IMR-90 (cell line): ENCODE results near the gene ETV3L. TPM values are rescaled to one million over a fixed set of nuclear protein-coding genes. Genes with fewer than 3 reads are reported as not detected.

Experiments
- ATAC-seq: fragments of 200-7000 bp; cut with Tn5 transposase; 2 replicates; pipeline ENCODE4 v1.9.1; 2020; ENCODE audit warnings: low read depth, mild to moderate bottlenecking, moderate library complexity
- BruUV-seq: library from RNA; stranded (reverse); fragments of 400-500 nt; replicated peaks from 2 replicates; lab custom pipeline; 2021; lab: Mats Ljungman, UMichigan
- CTCF ChIA-PET: fragments of 300-600 bp; formaldehyde crosslinking; extraction: SDS; loops from one replicate; lab custom pipeline; 2021; ENCODE audit warnings: antibody characterized with exemption; lab: Yijun Ruan, JAX
- POLR2A ChIA-PET: fragments of 300-600 bp; sonication (Branson Sonifier 250); formaldehyde crosslinking; loops from one replicate; lab custom pipeline; 2022; ENCODE audit warnings: antibody characterized with exemption; ENCODE audit not compliant: unreplicated experiment; lab: Charles Lee
- DNase-seq: peaks from one replicate; pipeline ENCODE4 v3.0.0; 2013
- H2AFZ ChIP-seq: replicated peaks from 2 replicates; pipeline ENCODE3; 2013; ENCODE audit warnings: low read length, mild to moderate bottlenecking; ENCODE audit not compliant: poor library complexity
- H2AK5ac ChIP-seq: 2 replicates; pipeline ENCODE4 v1.6.1; 2013; ENCODE audit warnings: low read depth, low read length, inconsistent platforms
- H2AK9ac ChIP-seq: replicated peaks from 2 replicates; pipeline ENCODE3; 2013; ENCODE audit warnings: mild to moderate bottlenecking, low read depth, low read length, moderate library complexity; ENCODE audit not compliant: poor library complexity
- H2BK120ac ChIP-seq: 2 replicates; pipeline ENCODE4 v1.6.1; 2013; ENCODE audit warnings: low read depth, low read length, inconsistent platforms
- H2BK15ac ChIP-seq: 3 replicates; pipeline ENCODE4 v1.6.1; 2013; ENCODE audit warnings: low read depth, low read length, inconsistent platforms
- H2BK20ac ChIP-seq: 2 replicates; pipeline ENCODE4 v1.6.1; 2013; ENCODE audit warnings: low read depth, mild to moderate bottlenecking, inconsistent platforms, low read length, moderate library complexity
- H2BK5ac ChIP-seq: 2 replicates; pipeline ENCODE4 v1.6.1; 2013; ENCODE audit warnings: mild to moderate bottlenecking, low read depth, low read length, inconsistent platforms; ENCODE audit not compliant: poor library complexity, severe bottlenecking
- H3K14ac ChIP-seq: replicated peaks from 2 replicates; pipeline ENCODE4 v1.6.1; 2013; ENCODE audit warnings: low read depth, low read length, inconsistent platforms
- H3K18ac ChIP-seq: 2 replicates; pipeline ENCODE4 v1.6.1; 2013; ENCODE audit warnings: low read depth, low read length, control low read depth
- H3K23ac ChIP-seq: 2 replicates; pipeline ENCODE4 v1.6.1; 2013; ENCODE audit warnings: low read depth, low read length, inconsistent platforms
- H3K27ac ChIP-seq: 2 replicates; pipeline ENCODE4 v1.5.1; 2013; ENCODE audit warnings: mild to moderate bottlenecking, control low read depth, low read length; ENCODE audit not compliant: insufficient read depth
- H3K27me3 ChIP-seq: 2 replicates; pipeline ENCODE4 v1.6.1; 2013; ENCODE audit warnings: low read length; ENCODE audit not compliant: control insufficient read depth, insufficient read depth
- H3K36me3 ChIP-seq: 2 replicates; pipeline ENCODE4 v1.6.1; 2013; ENCODE audit warnings: low read length, mixed read lengths; ENCODE audit not compliant: control insufficient read depth, insufficient read depth
- H3K4ac ChIP-seq: 2 replicates; pipeline ENCODE4 v1.6.1; 2013; ENCODE audit warnings: low read depth, low read length, inconsistent platforms
- H3K4me1 ChIP-seq: 2 replicates; pipeline ENCODE4 v1.6.1; 2013; ENCODE audit warnings: low read length, mixed read lengths; ENCODE audit not compliant: control insufficient read depth, insufficient read depth
- H3K4me2 ChIP-seq: 2 replicates; pipeline ENCODE4 v1.6.1; 2013; ENCODE audit warnings: low read depth, mild to moderate bottlenecking, control low read depth, low read length, moderate library complexity
- H3K4me3 ChIP-seq: 2 replicates; pipeline ENCODE4 v1.5.1; 2013; ENCODE audit warnings: low read depth, mild to moderate bottlenecking, control low read depth, low read length, moderate library complexity; ENCODE audit not compliant: insufficient read depth
- H3K56ac ChIP-seq: 2 replicates; pipeline ENCODE4 v1.6.1; 2013; ENCODE audit warnings: low read length, inconsistent platforms; ENCODE audit not compliant: insufficient read depth; ENCODE audit errors: extremely low read depth
- H3K79me1 ChIP-seq, 2 experiments: 2 replicates each; pipeline ENCODE4 v1.6.1; 2013; ENCODE audit warnings: low read length in 2 of 2, inconsistent platforms in 1 of 2, low read depth in 1 of 2
- H3K9ac ChIP-seq: 2 replicates; pipeline ENCODE4 v1.6.1; 2013; ENCODE audit warnings: low read depth, low read length, control low read depth
- H3K9me1 ChIP-seq: 2 replicates; pipeline ENCODE4 v1.6.1; 2013; ENCODE audit warnings: low read length, inconsistent platforms; ENCODE audit not compliant: insufficient read depth
- H3K9me3 ChIP-seq: 2 replicates; pipeline ENCODE4 v1.6.1; 2013; ENCODE audit warnings: low read length; ENCODE audit not compliant: control insufficient read depth, insufficient read depth
- H4K20me1 ChIP-seq: 2 replicates; pipeline ENCODE4 v1.6.1; 2013; ENCODE audit warnings: low read length, inconsistent platforms; ENCODE audit not compliant: insufficient read depth
- H4K5ac ChIP-seq: 2 replicates; pipeline ENCODE4 v1.6.1; 2013; ENCODE audit warnings: mild to moderate bottlenecking, low read depth, low read length, control low read depth
- H4K8ac ChIP-seq, 2 experiments: 2 replicates each; pipeline ENCODE4 v1.6.1; 2013; ENCODE audit warnings: low read depth in 2 of 2, low read length in 2 of 2, control low read depth in 1 of 2, inconsistent platforms in 1 of 2
- H4K91ac ChIP-seq: 2 replicates; pipeline ENCODE4 v1.6.1; 2013; ENCODE audit warnings: low read depth, low read length, inconsistent platforms; ENCODE audit not compliant: insufficient read depth
- BHLHE40 ChIP-seq: fragments of 150-350 bp; IDR thresholded peaks from 2 replicates; pipeline ENCODE4 v1.6.1; 2016; ENCODE audit warnings: mild to moderate bottlenecking, low read depth, low read length
- CEBPB ChIP-seq: IDR thresholded peaks from 2 replicates; pipeline ENCODE4 v1.6.1; 2012; ENCODE audit warnings: low read depth, low read length, improper control_type of control experiment
- CHD1 ChIP-seq: IDR thresholded peaks from 2 replicates; pipeline ENCODE4 v1.6.1; 2012; ENCODE audit warnings: low read depth, low read length, improper control_type of control experiment
- FOS ChIP-seq: fragments of 150-350 bp; IDR thresholded peaks from 2 replicates; pipeline ENCODE4 v1.6.1; 2016; ENCODE audit warnings: low read depth, low read length
- MAFK ChIP-seq: IDR thresholded peaks from 2 replicates; pipeline ENCODE4 v1.6.1; 2012; ENCODE audit warnings: low read depth, low read length, improper control_type of control experiment
- MAZ ChIP-seq: IDR thresholded peaks from 2 replicates; pipeline ENCODE4 v1.6.1; 2012; ENCODE audit warnings: low read depth, mild to moderate bottlenecking, low read length, improper control_type of control experiment, moderate library complexity, borderline replicate concordance
- MXI1 ChIP-seq: IDR thresholded peaks from 2 replicates; pipeline ENCODE4 v1.6.1; 2012; ENCODE audit warnings: low read depth, mild to moderate bottlenecking, low read length, moderate library complexity, borderline replicate concordance
- NFE2L2 ChIP-seq: fragments of 150-350 bp; IDR thresholded peaks from 2 replicates; pipeline ENCODE4 v1.6.1; 2016; ENCODE audit warnings: low read depth, mild to moderate bottlenecking, low read length
- POLR2A ChIP-seq: IDR thresholded peaks from 2 replicates; pipeline ENCODE4 v1.6.1; 2012; ENCODE audit warnings: mild to moderate bottlenecking, low read depth, low read length
- RAD21 ChIP-seq: IDR thresholded peaks from 2 replicates; pipeline ENCODE4 v1.6.1; 2012; ENCODE audit warnings: low read length, improper control_type of control experiment
- RCOR1 ChIP-seq: IDR thresholded peaks from 2 replicates; pipeline ENCODE4 v1.6.1; 2012; ENCODE audit warnings: mild to moderate bottlenecking, low read length, improper control_type of control experiment; ENCODE audit not compliant: insufficient replicate concordance
- RFX5 ChIP-seq: IDR thresholded peaks from 2 replicates; pipeline ENCODE4 v1.8.0; 2012; ENCODE audit warnings: low read depth, mild to moderate bottlenecking, low read length, moderate library complexity
- SMC3 ChIP-seq: fragments of 150-350 bp; IDR thresholded peaks from 2 replicates; pipeline ENCODE4 v1.6.1; 2016; ENCODE audit warnings: low read depth, mild to moderate bottlenecking, antibody characterized with exemption, low read length, moderate library complexity
- WGBS, 2 experiments: methylation state at CpG; one replicate each; pipeline versions ENCODE4 v1.1.5 to v1.1.7; 2013; ENCODE audit warnings: missing lambda C conversion rate in 2 of 2; ENCODE audit not compliant: insufficient read length in 1 of 2; ENCODE audit errors: extremely low coverage in 2 of 2; 5-methylcytosine and 5-hydroxymethylcytosine counted together
- dilution Hi-C: fragments of 300-500 bp; cut with HindIII; formaldehyde crosslinking; loops from one replicate; pipeline ENCODE4 v1.14.3; 2018; ENCODE audit warnings: low sequenced_read_pairs; ENCODE audit not compliant: unreplicated experiment
- in situ Hi-C: fragments of 300-500 bp; cut with MboI; formaldehyde crosslinking; loops from 3 replicates; pipeline ENCODE4 v1.14.3; 2019; ENCODE audit warnings: low sequenced_read_pairs, inconsistent platforms, mixed read lengths
- intact Hi-C: fragments of 100-400 bp; cut with micrococcal nuclease; formaldehyde crosslinking; loops from 2 replicates; pipeline ENCODE4 v1.10.0; 2022
- polyA plus RNA-seq, 3 experiments: library from polyadenylated mRNA; depleted of rRNA; stranded (reverse); fragments of >200 nt; gene quantifications; 2 replicates each; pipeline ENCODE4 v1.2.3, GENCODE V29; 2012; ENCODE audit warnings: low replicate concordance in 1 of 3
- total RNA-seq: library from RNA; depleted of rRNA; stranded (reverse); fragments of >200 nt; gene quantifications from 2 replicates; pipeline ENCODE4 v1.2.3, GENCODE V29; 2012
- TF ChIP-seq, protein P1 (sequence below): fragments of 150-350 bp; IDR thresholded peaks from 2 replicates; pipeline ENCODE4 v1.6.1; 2017; ENCODE audit warnings: mild to moderate bottlenecking, antibody characterized with exemption, low read length, low read depth
- TF ChIP-seq, protein P2 (sequence below): fragments of 150-350 bp; IDR thresholded peaks from 2 replicates; pipeline ENCODE4 v1.6.1; 2016; ENCODE audit warnings: low read depth, mild to moderate bottlenecking, low read length, moderate library complexity, borderline replicate concordance
- TF ChIP-seq, protein P3 (sequence below): conservative IDR thresholded peaks from 2 replicates; pipeline ENCODE4 v1.5.1; 2012; ENCODE audit warnings: mild to moderate bottlenecking, low read depth, low read length, improper control_type of control experiment

ETV3L gene
- total and polyA plus RNA-seq, 2 of the 4 experiments (the other 2 are of a cell fraction), result not detected

DNA sequence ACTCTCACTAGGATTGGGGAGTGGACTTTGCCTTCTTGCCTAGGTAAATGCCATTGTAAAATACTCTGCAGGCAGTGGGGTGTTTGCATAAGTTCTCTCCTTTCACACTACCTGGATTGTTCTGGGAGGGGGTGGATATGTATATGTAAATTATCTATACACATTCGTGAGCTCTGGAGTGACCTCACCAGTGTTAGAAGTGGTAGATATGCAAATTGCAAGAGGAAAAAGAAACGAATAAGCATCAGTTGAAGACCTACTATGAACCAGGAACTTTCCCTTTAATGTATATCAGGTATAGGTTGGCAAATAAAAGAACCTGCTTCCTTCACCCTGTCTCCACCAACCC lies 52.6 kb downstream of the ETV3L start:
- in situ Hi-C loops, result no loop called here

More for the DNA sequence above, 52.6 kb downstream of the ETV3L start:
- ATAC-seq, result no peak
- H2AK5ac ChIP-seq, result no peak overlapping the region
- H3K27me3 ChIP-seq, result peaks cover 12% of the 10 kb centered on the region
- no peak overlapping the region for H2AK9ac ChIP-seq
- H4K5ac ChIP-seq, result no peak overlapping the region
- BruUV-seq, result no TSS peak
- no CpG with 5 or more reads among the region's 2 CpGs for WGBS, 2 experiments
- no peak overlapping the region for H4K8ac ChIP-seq
- H3K9me1 ChIP-seq, result peaks cover 14% of the 10 kb centered on the region
- no peak overlapping the region for H3K23ac ChIP-seq
- peaks cover 26 to 31% of the 10 kb centered on the region in 2 experiments for H3K79me1 ChIP-seq
- peaks cover 10% of the 10 kb centered on the region for H3K4me1 ChIP-seq
- ChIA-PET CTCF (no interaction called here), POLR2A (no interaction called here)
- no peak overlapping the region for H3K27ac ChIP-seq
- dilution Hi-C loops (no loop called here), intact Hi-C loops (loop anchor here (1.0 kb wide), 1 partner anchor 31 kb away; no protein-coding TSS in a partner anchor)
- no peak overlapping the region for H2BK5ac ChIP-seq
- no peak overlapping the region for H3K56ac ChIP-seq
- H3K4ac ChIP-seq, result no peak overlapping the region
- no peak overlapping the region for H3K4me3 ChIP-seq
- H3K36me3 ChIP-seq, result no peaks in the 10 kb centered on the region
- H2BK120ac ChIP-seq, result no peak overlapping the region
- H4K20me1 ChIP-seq, result peaks cover 22% of the 10 kb centered on the region
- no peak for DNase-seq
- no peak overlapping the region for H2AFZ ChIP-seq
- H3K14ac ChIP-seq, result no peak overlapping the region
- H2BK15ac ChIP-seq, result no peak overlapping the region
- no peak overlapping the region for H3K9ac ChIP-seq
- TF ChIP-seq RAD21 (no peak), FOS (no peak), CEBPB (no peak), MAZ (no peak), NFE2L2 (no peak), SMC3 (no peak), CHD1 (no peak), MXI1 (no peak), POLR2A (no peak), RCOR1 (no peak), MAFK (no peak), RFX5 (no peak), BHLHE40 (no peak)
- TF ChIP-seq, protein P1, sequence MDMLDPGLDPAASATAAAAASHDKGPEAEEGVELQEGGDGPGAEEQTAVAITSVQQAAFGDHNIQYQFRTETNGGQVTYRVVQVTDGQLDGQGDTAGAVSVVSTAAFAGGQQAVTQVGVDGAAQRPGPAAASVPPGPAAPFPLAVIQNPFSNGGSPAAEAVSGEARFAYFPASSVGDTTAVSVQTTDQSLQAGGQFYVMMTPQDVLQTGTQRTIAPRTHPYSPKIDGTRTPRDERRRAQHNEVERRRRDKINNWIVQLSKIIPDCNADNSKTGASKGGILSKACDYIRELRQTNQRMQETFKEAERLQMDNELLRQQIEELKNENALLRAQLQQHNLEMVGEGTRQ, result no peak
- TF ChIP-seq, protein P2, sequence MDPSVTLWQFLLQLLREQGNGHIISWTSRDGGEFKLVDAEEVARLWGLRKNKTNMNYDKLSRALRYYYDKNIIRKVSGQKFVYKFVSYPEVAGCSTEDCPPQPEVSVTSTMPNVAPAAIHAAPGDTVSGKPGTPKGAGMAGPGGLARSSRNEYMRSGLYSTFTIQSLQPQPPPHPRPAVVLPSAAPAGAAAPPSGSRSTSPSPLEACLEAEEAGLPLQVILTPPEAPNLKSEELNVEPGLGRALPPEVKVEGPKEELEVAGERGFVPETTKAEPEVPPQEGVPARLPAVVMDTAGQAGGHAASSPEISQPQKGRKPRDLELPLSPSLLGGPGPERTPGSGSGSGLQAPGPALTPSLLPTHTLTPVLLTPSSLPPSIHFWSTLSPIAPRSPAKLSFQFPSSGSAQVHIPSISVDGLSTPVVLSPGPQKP, result no peak
- TF ChIP-seq, protein P3, sequence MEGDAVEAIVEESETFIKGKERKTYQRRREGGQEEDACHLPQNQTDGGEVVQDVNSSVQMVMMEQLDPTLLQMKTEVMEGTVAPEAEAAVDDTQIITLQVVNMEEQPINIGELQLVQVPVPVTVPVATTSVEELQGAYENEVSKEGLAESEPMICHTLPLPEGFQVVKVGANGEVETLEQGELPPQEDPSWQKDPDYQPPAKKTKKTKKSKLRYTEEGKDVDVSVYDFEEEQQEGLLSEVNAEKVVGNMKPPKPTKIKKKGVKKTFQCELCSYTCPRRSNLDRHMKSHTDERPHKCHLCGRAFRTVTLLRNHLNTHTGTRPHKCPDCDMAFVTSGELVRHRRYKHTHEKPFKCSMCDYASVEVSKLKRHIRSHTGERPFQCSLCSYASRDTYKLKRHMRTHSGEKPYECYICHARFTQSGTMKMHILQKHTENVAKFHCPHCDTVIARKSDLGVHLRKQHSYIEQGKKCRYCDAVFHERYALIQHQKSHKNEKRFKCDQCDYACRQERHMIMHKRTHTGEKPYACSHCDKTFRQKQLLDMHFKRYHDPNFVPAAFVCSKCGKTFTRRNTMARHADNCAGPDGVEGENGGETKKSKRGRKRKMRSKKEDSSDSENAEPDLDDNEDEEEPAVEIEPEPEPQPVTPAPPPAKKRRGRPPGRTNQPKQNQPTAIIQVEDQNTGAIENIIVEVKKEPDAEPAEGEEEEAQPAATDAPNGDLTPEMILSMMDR, result no peak
- no peak overlapping the region for H2BK20ac ChIP-seq
- H4K91ac ChIP-seq, result no peak overlapping the region
- no peak overlapping the region for H3K4me2 ChIP-seq
- 0 out of 2 replicates have a peak, but pooled peaks cover 2% of the 10 kb centered on the region for H3K9me3 ChIP-seq
- no peak overlapping the region for H3K18ac ChIP-seq
